ENCODE data around the gene PARD3.

PARD3 gene

GRCh38 chr10:34310234-34310633 is 504.9 kb downstream of the PARD3 start:
- no peak for DNase-seq (ENCODE audit: low read depth in 2 of 2)

GRCh38 chr10:34305189-34305588 is 509.9 kb downstream of the PARD3 start:
- DNase-seq (ENCODE audit: low read depth in 2 of 2) = no peak

GRCh38 chr10:34303022-34303421 is 512.1 kb downstream of the PARD3 start:
- no peak for DNase-seq (ENCODE audit: low read depth in 2 of 2)

- DNase-seq (ENCODE audit: low read depth in 2 of 2) = no peak
Measured at GRCh38 chr10:34299105-34299611, 515.9 kb downstream of the PARD3 start.

- DNase-seq (ENCODE audit: low read depth in 2 of 2) = no peak
Measured at GRCh38 chr10:34298346-34298818, 516.7 kb downstream of the PARD3 start.

GRCh38 chr10:34297541-34298345 is 517.4 kb downstream of the PARD3 start:
- no peak for DNase-seq (ENCODE audit: low read depth in 2 of 2)

- DNase-seq (ENCODE audit: low read depth in 2 of 2) = peak; percentile 77 to 83
Measured at GRCh38 chr10:34295142-34295548, 520.0 kb downstream of the PARD3 start.

GRCh38 chr10:34294137-34294536 is 521.0 kb downstream of the PARD3 start:
- no peak for DNase-seq (ENCODE audit: low read depth in 2 of 2)

GRCh38 chr10:34292675-34293074 is 522.4 kb downstream of the PARD3 start:
- no peak for DNase-seq (ENCODE audit: low read depth in 2 of 2)

- no peak for DNase-seq (ENCODE audit: low read depth in 2 of 2)
Measured at GRCh38 chr10:34292194-34292565, 522.9 kb downstream of the PARD3 start.

GRCh38 chr10:34291466-34292193 is 523.5 kb downstream of the PARD3 start:
- DNase-seq (ENCODE audit: low read depth in 2 of 2) = no peak

- DNase-seq (ENCODE audit: low read depth in 2 of 2) = no peak
Measured at GRCh38 chr10:34290412-34291081, 524.5 kb downstream of the PARD3 start.

- DNase-seq (ENCODE audit: low read depth in 2 of 2) = no peak
Measured at GRCh38 chr10:34288634-34289033, 526.5 kb downstream of the PARD3 start.

- DNase-seq (ENCODE audit: low read depth in 2 of 2) = no peak
Measured at GRCh38 chr10:34286136-34286739, 528.9 kb downstream of the PARD3 start.

- no peak for DNase-seq (ENCODE audit: low read depth in 2 of 2)
Measured at GRCh38 chr10:34281661-34282582, 533.2 kb downstream of the PARD3 start.

- DNase-seq (ENCODE audit: low read depth in 2 of 2) = peak; percentile 78
Measured at GRCh38 chr10:34280599-34281374, 534.3 kb downstream of the PARD3 start.

- no peak for DNase-seq (ENCODE audit: low read depth in 2 of 2)
Measured at GRCh38 chr10:34275626-34276130, 539.4 kb downstream of the PARD3 start.

GRCh38 chr10:34274906-34275305 is 540.2 kb downstream of the PARD3 start:
- no peak for DNase-seq (ENCODE audit: low read depth in 2 of 2)

GRCh38 chr10:34273340-34273739 is 541.8 kb downstream of the PARD3 start:
- DNase-seq (ENCODE audit: low read depth in 2 of 2) = no peak

- no peak for DNase-seq (ENCODE audit: low read depth in 2 of 2)
Measured at GRCh38 chr10:34272316-34272715, 542.8 kb downstream of the PARD3 start.

Data from fibroblast of skin of left biceps (primary cell).